ENCODE data around the gene WEE2. TPM values are rescaled to one million over a fixed set of nuclear protein-coding genes. Genes with fewer than 3 reads are reported as not detected.
"Not testable (repeated sequence)": the region's sequence is repeated elsewhere in the genome, so short reads cannot be mapped to it uniquely, and the experiment has no call there.

WEE2 gene
- total RNA-seq, 1 donor from 2014 or later, result 0.12 TPM

DNA sequence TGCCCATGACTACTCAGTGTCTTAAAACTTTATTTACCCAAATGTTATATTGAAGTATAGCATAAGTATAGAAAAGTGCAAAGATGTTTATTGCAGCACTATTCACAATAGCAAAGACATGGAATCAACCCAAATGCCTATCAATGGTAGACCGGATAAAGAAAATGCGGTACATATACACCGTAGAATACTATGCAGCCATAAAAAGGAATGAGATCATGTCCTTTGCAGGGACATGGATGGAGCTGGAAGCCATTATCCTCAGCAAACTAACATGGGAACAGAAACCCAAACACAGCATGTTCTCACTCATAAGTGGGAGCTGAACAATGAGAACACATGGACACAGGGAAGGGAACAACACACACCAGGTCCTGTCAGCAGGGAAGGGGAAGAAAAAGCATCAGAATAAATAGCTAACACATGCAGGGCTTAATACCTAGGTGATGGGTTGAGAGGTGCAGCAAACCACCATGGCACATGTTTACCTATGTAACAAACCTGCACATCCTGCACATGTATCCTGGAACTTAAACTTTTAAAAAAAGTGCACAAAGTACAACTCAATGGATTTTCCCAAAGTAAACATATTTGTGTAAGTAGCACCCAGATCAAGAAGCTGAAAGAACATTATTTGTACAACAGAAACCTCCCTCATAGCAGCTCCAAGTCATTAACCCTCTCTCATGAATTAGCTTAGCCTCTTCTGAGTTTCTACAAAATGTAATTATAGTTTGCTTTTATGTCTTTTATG lies 18.9 kb upstream of the WEE2 start:
- intact Hi-C loops (cut with micrococcal nuclease), result not testable (repeated sequence)

DNA sequence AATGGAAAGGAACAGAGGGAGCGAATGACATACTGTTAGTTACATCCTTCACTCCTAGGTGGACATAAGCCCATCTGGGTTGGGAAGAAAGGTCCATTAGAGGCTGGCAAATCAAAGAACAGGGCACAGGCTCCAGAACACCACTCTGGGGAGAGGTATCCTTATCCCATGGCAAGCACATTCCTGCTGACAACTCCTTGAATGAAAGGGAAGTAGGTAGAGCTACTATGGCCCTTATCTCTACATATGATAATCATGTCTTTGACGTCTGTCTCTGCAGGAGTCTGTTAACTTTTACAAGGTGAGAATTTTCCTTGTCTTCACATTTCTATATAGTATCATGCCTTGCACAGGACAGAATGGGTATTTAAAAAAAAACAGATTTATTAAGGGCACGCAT lies 16.6 kb upstream of the WEE2 start:
- intact Hi-C loops (cut with micrococcal nuclease), result no loop called here

DNA sequence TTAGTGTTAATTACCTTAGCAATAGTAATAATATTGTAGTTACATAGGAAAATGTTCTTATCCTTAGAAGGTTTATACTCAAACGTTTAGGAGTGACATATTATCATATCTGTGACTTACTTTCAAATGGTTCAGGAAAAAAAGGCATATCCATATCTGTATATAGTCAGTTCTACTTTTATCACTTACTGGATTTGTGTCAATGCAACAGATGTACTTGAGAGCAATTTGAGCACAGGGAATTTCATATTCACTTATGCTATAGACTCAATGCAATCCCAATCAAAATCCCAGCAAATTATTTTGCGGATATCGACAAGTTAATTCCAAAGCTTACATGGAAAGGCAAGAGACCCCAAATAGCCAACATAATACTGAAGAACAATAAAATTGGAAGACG lies 16.2 kb upstream of the WEE2 start:
- intact Hi-C loops (cut with micrococcal nuclease), result no loop called here

DNA sequence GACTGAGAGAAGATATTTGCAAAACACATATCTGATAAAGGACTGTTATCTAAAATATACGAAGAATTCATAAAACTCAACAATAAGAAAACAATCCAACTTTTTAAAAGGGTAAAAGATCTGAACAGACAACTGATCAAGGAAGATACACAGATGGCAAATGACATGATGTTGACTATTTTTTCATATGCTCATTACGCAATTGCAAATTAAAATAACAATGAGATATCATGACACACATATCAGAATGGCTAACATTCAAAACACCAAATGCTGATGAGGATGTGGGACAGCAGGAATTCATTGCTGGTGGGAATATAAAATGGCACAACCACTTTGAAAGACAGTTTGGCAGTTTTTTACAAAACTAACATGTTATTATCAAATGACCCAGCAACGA lies 15.1 kb upstream of the WEE2 start:
- intact Hi-C loops (cut with micrococcal nuclease), result no loop called here

DNA sequence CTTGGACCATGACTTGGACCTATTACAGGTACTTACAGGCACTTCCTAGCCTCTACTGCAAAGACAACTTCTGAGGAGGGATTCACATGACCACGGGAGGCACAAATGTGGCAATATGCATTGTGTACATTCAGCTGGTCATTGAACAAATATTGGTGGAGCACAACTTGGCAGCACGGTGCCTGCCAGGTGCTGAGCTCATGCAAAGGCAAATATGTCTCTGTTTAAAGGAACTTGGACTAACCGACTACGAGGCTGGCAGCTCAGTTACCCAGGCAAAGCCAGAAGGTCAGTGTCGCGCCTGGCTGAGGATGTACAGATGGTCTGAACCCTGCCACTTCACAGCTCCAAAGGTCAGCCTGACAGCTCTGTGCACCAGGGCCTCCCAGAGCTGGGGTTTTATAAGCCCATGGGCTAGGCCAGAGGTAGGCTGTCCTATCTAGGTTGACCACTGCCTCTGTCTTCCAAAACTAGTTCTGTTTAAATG lies 12.3 kb upstream of the WEE2 start:
- intact Hi-C loops (cut with micrococcal nuclease), result no loop called here

DNA sequence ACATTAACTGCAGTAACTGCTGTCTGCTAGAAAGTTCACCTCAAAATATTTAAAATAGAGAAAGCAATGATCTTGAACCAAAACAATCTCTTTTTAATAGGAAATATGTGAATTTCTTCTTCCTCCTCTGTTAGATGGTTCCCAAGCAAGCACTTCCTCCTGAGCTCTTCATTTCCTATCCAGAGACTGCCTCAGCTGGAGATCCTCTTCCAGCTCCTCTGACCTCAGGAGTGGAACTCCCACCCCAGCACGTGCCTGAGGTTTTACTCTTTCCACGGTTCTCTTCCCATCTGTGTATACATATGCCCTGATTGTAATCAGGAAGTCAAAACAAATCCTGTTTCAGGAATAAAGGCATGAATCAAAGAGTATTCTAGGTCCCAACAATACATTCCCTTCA lies 11.8 kb upstream of the WEE2 start:
- intact Hi-C loops (cut with micrococcal nuclease), result no loop called here

DNA sequence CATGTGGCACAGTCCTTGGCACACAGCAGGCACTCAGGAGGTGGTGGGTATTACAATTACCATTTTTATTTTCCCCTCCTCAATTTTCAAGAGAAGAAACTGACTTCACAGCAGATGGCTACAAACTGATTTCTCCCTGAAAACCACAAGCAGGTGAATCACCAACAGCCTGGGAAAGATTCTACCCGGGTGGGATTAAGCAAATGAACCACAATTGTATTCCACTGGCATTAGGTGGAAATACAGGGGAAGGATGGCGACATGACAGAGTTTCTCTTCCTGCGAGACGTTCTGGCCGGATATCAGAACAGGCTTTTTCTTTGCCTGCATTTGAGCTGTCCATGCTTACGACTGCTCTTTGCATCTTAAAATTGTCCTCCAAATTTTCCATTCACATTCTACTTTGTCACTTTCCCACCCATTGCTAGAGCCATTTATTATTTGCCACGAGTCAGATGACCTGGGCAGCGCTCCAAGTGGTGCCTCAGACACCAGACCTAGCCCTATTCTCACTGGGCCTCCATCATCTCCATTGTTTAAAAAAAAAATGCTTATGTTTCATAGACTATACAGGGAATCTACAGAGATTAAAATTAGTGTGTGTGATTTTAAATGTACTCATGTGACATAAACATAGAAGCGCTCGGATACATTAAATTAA lies 10.8 kb upstream of the WEE2 start:
- intact Hi-C loops (cut with micrococcal nuclease), result loop anchor here (1.0 kb wide), 1 partner anchor 9 kb away; no protein-coding TSS in a partner anchor

DNA sequence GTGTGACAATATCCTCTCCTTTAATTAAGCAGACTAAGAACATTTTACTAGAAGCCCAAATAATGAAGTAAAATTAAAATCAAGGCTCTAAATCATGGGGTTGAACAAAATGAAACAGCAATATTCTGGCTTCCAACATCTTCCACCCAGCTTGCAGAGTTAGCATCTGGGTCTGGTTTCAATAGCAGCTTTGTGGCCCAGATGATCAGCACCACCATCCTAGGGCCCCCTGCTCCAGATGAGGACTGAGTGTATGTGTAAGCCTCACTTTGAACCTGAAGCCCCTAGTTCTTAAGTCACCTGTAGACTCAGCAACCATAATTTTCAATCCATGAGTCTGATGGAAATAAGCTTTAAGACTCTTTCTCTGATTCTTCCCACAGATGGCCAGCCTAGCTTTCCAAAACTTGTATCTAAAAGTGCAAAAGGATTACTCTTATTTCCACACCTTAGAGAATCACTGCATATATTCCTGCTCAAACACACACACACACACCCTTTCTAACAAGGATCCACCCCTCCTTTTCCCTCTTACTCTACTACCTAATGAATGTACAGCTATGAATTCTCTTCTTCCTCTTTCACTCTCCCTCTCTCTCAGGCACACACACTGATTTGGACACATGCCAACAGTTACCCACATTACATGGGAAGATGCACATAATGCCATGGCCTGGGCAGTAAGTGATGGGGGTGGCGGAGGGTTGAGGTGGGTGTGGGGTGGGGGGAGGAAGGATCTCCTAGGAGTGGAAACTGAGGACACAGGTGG lies 9.7 kb upstream of the WEE2 start:
- intact Hi-C loops (cut with micrococcal nuclease), result no loop called here

DNA sequence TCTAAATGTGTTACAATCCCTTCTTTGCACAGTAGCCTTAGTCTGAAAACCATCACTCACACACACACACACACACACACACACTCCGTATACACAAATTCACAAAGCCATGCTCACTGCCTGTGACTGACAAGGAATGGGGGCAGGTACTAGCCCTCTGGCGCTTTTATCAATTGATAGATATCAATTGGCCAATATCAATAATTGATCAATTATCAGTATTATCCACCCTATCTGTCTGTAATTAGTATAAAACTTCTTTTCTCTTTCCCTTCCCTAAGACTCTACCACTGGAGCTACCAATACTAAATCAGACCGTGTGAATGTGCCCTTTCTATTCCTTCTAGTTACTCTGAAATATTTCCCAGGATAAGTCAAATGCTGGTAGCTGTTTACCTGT lies 8.3 kb upstream of the WEE2 start:
- intact Hi-C loops (cut with micrococcal nuclease), result loop anchor here (1.0 to 10.0 kb wide), 4 partner anchors 685 to 1685 kb away; partner anchors contain the start of genes MRPS33, NDUFB2 and ZYX

DNA sequence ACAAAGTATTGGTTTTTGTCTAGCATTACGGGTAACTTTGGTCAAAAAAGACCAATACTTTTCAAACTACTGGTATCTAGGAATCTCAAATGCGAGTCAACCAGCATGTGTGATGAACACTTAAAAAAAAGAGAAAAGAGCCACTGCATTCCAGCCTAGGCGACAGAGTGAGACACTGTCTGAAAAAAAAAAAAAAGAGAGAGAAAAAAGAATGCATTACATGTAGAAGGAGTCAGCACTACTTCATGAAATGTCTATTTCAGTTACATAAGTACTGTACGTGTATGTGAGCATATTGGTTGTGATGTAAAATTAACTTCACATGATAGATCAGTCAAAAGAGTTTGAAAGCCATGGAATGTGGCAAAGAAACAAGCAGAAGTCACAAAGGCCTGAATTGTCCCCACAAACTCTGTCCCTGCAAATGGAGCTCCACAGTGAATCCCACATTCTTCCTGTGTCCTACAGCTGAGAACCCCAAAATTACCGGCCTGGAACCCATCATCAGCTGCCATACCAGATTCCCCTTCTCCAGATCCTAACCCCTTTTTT lies 7.8 kb upstream of the WEE2 start:
- intact Hi-C loops (cut with micrococcal nuclease), result loop anchor here (1.0 to 10.0 kb wide), 4 partner anchors 686 to 1684 kb away; partner anchors contain the start of genes MRPS33, NDUFB2 and ZYX

DNA sequence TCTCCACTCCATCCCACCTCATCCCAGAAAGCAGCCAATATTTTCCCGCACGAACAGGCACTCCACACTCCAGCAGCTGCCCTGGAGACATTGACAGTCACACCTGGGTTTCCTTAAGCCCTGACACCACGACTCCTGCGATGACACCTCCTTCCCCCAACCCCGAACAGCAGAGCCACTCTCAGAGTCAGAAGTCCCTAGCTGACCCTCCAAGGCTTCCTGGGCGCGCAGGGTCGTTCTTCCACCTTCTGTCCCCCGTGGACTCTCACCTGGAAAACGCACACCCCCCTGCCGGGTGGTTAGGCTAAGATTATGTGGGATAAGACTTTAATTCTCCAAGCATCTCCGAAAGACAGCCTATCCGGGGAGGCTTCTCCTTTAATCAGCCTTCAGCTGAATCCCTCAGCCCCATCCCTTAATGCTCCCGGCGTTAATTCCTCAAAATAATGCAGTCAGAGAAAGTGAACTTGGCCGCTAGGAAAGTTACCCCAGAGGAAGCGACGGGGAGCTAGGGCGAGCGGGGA lies 7.2 kb upstream of the WEE2 start:
- intact Hi-C loops (cut with micrococcal nuclease), result loop anchor here (1.0 to 10.0 kb wide), 8 partner anchors 22 to 1684 kb away; partner anchors contain the start of genes MRPS33, NDUFB2, SSBP1 and ZYX

DNA sequence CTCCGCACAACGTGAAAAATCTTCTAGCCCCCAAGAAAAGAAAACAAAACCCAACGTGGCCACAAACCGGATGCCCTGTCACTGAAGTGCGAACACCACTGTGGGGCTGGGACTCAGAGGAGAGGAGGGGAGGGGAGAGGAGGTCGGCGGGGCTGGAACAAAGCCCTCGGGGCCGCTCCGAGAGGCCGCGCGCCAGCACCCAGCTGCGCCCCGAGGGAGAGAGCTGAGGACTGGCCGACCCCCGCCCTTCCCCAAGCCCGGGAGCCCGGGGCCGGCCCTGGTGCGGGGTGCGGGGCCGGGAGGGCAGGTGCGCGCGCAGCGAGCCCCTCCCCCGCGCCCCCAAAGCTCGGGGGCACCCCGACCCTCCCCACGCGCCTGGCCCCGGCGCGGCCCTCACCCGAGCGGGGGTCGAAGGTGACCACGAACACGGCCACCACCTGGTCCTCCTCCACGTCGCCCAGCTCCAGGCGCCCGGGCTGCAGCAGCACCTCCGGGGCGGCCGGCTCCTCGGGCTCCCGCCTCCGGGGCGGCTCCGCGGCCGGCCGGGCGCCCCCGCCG lies 6.6 kb upstream of the WEE2 start:
- intact Hi-C loops (cut with micrococcal nuclease), result loop anchor here (1.0 to 10.0 kb wide), 8 partner anchors 15 to 1683 kb away; partner anchors contain the start of genes MRPS33, SSBP1 and ZYX

DNA sequence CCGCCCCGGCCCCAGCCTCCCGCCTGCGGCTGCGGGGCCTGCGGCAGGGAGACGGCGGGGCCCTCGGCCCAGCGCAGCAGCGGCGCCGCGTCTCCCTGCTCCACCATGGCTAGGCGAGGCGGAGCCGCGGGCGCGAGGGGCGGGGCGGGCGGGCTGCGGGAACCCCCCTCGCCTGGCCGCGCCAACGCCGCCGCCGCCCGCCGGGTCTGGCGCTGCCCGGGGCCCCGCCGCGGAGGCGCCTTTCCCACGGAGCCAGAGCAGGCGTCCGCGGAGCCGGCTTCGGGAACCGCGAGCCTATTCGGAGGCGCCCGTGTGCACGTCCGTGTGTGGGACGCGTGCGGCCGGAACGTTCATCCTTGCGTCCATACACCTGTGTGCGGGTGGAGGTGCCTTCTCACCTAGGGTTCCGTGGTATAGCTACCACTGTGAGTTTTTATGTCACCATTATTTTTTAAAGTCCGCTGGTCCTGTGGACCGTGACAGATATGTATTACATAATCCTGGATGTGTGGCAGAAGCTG lies 6.0 kb upstream of the WEE2 start, which contains the start of gene DENND11:
Gene DENND11 (minus strand): TSS at position 120 of the 521 bp plus-strand sequence. CDS start 13 bp downstream, at position 107.
- intact Hi-C loops (cut with micrococcal nuclease), result loop anchor here (2.0 to 10.0 kb wide), 3 partner anchors 15 to 1683 kb away; partner anchors contain the start of gene ZYX

DNA sequence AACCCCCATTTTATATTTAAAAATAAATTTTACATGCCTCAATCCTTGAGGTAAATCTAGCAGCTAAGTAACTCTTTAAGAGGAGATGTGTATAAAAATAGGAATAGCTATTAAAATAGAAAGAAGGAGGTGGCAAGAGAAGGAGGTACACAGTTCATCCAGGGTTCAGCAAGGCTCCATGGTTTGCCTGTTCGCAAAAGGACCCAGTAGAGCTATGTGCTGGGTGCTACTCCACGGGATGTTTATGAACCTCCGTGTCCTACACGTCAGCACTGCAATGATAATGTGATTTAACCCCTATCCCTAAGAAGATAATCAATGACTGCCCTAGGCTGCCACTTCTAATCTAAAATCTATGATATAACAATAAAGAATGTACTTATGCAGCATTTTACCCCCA lies 5.3 kb upstream of the WEE2 start:
- intact Hi-C loops (cut with micrococcal nuclease), result loop anchor here (2.0 to 10.0 kb wide), 3 partner anchors 14 to 1682 kb away; partner anchors contain the start of gene ZYX

DNA sequence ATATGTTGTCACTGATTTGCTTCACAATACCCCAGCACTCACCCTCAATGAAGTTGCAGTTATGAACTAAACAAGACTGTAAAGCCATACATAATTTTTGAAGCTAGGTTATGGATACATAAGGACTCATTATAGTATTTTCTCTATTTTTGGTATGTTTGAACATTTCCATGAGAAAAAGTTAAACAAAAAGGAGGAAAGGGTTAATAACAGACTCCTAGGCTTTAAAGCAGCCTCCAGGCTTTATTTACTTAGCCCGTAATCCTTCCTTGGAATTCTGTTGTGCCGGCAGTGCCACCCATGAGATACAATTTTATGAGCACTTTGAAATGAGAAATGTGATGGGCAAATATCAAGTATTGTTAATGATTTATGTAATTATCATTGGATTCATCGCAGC lies 4.0 kb upstream of the WEE2 start:
- intact Hi-C loops (cut with micrococcal nuclease), result loop anchor here (5.0 to 10.0 kb wide), 2 partner anchors 802 to 1681 kb away; partner anchors contain the start of gene ZYX

DNA sequence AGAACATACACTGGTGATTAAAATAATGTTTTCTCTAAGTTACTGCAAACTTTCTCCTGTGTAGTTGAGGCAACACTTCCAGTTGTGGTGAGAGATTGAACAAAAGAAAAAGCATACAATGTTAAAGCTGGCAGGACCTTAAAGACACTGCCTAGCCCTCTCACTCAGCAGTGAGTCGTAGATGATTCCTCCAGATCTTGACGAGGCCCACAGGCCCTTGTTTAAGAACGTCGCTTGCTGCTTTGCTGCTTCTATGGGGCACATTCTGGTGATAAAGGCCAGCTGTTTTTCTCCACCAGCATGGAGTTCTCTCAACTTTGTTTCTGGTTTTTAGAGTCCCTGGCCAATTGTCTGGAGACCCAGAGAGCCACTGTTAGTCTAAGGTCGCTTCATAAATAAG lies 3.4 kb upstream of the WEE2 start:
- intact Hi-C loops (cut with micrococcal nuclease), result loop anchor here (5.0 to 10.0 kb wide), 2 partner anchors 802 to 1680 kb away; partner anchors contain the start of gene ZYX

DNA sequence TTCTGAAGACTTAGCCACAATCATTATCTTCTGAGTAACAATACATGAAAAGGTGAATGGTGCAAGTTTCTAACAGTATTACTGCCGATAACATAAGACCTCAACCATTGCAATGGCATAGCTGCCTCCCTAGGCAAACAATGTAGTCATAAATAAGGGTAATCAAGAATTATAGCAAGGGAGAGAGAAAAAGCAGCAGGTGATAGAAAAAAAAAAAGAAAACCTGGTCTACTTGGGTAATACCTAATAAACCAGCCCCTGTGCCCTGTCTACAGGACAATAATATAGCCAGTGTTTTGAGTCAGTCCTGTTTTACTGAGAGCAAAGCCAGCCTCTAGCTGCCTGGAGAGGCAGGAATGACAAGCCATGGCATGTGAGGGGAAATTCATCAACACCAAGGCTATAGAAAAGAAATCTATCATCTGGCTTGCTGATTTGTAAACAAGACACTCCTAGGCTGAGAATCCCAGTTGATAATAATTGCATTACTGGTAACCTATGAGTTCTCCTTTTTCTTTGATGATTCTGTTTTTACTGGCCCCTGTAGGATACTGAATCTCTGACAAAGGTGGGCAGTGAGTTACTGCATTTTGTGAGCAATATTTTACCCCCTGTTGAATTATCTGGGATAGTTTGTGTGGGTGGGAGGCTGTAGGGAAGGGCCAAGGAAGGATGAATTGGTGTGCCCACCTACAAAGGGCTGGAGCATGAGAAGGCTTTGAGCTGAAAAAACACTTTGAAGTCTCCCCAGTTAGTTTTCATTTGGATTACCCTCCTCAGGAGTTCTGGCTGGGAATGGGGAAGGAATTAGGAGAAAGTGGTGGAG lies 1.7 kb upstream of the WEE2 start:
- intact Hi-C loops (cut with micrococcal nuclease), result loop anchor here (10.0 kb wide), 1 partner anchor 1678 kb away; the partner anchor contains the start of gene ZYX

DNA sequence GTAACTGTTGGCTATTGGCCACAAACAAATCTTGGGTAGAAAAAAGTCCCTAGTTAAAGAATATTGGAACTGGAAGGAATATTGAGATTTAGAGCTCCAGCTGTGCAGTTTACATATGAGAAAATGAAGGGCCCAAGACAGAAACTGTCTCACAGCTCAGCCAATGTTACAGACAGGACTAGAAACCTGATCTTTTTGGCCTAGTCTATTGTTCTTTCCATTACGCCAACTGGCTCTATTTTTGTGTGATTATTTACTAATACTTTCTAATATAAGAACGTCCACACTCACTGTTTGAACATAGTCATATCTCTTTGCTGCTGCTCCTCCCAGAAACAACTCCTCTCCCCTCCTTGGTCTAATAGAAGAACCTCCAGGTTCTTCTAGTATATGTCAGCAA lies 1.2 kb downstream of the WEE2 start:
- intact Hi-C loops (cut with micrococcal nuclease), result loop anchor here (10.0 kb wide), 1 partner anchor 1675 kb away; the partner anchor contains the start of gene ZYX

DNA sequence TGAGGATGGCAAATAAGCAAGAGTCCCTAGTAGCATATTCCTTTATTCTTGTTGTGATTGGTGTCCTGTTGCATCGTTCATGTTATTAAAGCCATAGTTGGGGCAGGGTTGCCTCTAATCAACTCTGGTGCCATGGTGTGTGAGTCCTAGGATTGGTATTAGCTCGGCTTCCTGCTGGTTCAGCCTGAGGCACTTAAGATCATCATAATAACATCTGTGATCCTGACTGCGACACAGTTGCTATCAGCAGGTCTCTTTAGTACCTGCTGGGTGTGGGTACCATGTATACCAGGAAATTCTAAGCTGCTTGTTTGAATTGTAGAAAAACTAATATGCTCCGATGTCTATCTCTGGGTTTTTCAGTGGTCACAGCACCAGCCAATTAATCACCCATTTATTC lies 1.6 kb downstream of the WEE2 start:
- intact Hi-C loops (cut with micrococcal nuclease), result loop anchor here (10.0 kb wide), 1 partner anchor 1675 kb away; the partner anchor contains the start of gene ZYX

All from T-helper 1 cell treated with Interleukin-12 subunit alpha and Interleukin-12 subunit beta and Interleukin-4 antibody, amounts not matched to agents 30 ng/mL and 1 ng/mL, for 36 hours (primary cell).